GM12874 (cell line): ENCODE measurements around the gene SRSF12.

Source experiments
- CTCF ChIP-seq: IDR thresholded peaks from 2 replicates; pipeline ENCODE4 v1.5.1; 2011; ENCODE audit warnings: low read depth, mild to moderate bottlenecking, control low read depth, low read length, moderate library complexity; ENCODE audit not compliant: insufficient read depth

SRSF12 gene

GRCh38 chr6:89117211-89118108, at the start of gene SRSF12:
Gene SRSF12 (minus strand): TSS chr6:89118071. CDS start chr6:89117887, 184 bp downstream.
- TF ChIP-seq CTCF, result no peak

- no peak for TF ChIP-seq CTCF
Observed at GRCh38 chr6:89162047-89162371, 44.1 kb upstream of the SRSF12 start.

GRCh38 chr6:89161326-89162046, 43.6 kb upstream of the SRSF12 start:
- no peak for TF ChIP-seq CTCF

- no peak for TF ChIP-seq CTCF
Observed at GRCh38 chr6:89160331-89161092, 42.6 kb upstream of the SRSF12 start.

GRCh38 chr6:89154131-89154530, 36.3 kb upstream of the SRSF12 start:
- no peak for TF ChIP-seq CTCF

- no peak for TF ChIP-seq CTCF
Observed at GRCh38 chr6:89148016-89148750, 30.3 kb upstream of the SRSF12 start.
